H9 (cell line): ENCODE data around the gene TFB1M. TPM values are rescaled to one million over a fixed set of nuclear protein-coding genes. Genes with fewer than 3 reads are reported as not detected.

Source experiments
- DNase-seq: peaks from one replicate; pipeline ENCODE4 v3.0.0-alpha.2; 2017
- H2AFZ ChIP-seq: one replicate; pipeline ENCODE4 v1.6.1; 2013; ENCODE audit warnings: mild to moderate bottlenecking, low read length, control low read depth, moderate library complexity
- H2AK5ac ChIP-seq: 2 replicates; pipeline ENCODE4 v1.6.1; 2013; ENCODE audit warnings: low read length, control low read depth, mixed read lengths; ENCODE audit not compliant: insufficient read length
- H2BK120ac ChIP-seq: one replicate; pipeline ENCODE4 v1.6.1; 2013; ENCODE audit warnings: low read depth, mild to moderate bottlenecking, low read length, control low read depth, inconsistent platforms; ENCODE audit not compliant: poor library complexity, severe bottlenecking
- H2BK12ac ChIP-seq: 2 replicates; pipeline ENCODE4 v1.6.1; 2013; ENCODE audit warnings: low read length, control low read depth, mixed read lengths, low read depth; ENCODE audit not compliant: insufficient read length
- H2BK15ac ChIP-seq: 2 replicates; pipeline ENCODE4 v1.6.1; 2013; ENCODE audit warnings: low read depth, low read length, control low read depth
- H2BK20ac ChIP-seq: one replicate; pipeline ENCODE4 v1.6.1; 2013; ENCODE audit warnings: low read depth, mild to moderate bottlenecking, low read length, control low read depth, inconsistent platforms; ENCODE audit not compliant: poor library complexity, severe bottlenecking
- H2BK5ac ChIP-seq: 2 replicates; pipeline ENCODE4 v1.6.1; 2013; ENCODE audit warnings: low read length, control low read depth, mixed read lengths; ENCODE audit not compliant: insufficient read length
- H3K14ac ChIP-seq: 2 replicates; pipeline ENCODE4 v1.6.1; 2013; ENCODE audit warnings: low read length, control low read depth; ENCODE audit not compliant: insufficient read depth
- H3K18ac ChIP-seq: 2 replicates; pipeline ENCODE4 v1.6.1; 2013; ENCODE audit warnings: low read depth, mild to moderate bottlenecking, mixed read lengths, low read length, control low read depth; ENCODE audit not compliant: insufficient read length
- H3K23ac ChIP-seq: 2 replicates; pipeline ENCODE4 v1.6.1; 2013; ENCODE audit warnings: low read length, control low read depth, mixed read lengths, low read depth; ENCODE audit not compliant: insufficient read length
- H3K23me2 ChIP-seq: 2 replicates; pipeline ENCODE4 v1.6.1; 2013; ENCODE audit warnings: low read depth, mild to moderate bottlenecking, mixed read lengths, low read length, control low read depth; ENCODE audit not compliant: insufficient read length, poor library complexity, severe bottlenecking
- H3K27ac ChIP-seq: 2 replicates; pipeline ENCODE4 v1.5.1; 2013; ENCODE audit warnings: low read length, control low read depth, mixed read lengths, low read depth; ENCODE audit not compliant: insufficient read length
- H3K27me3 ChIP-seq: 2 replicates; pipeline ENCODE4 v1.6.1; 2013; ENCODE audit warnings: low read length, control low read depth, inconsistent platforms; ENCODE audit not compliant: insufficient read depth
- H3K4ac ChIP-seq: 2 replicates; pipeline ENCODE4 v1.6.1; 2013; ENCODE audit warnings: low read depth, mild to moderate bottlenecking, control low read depth, inconsistent platforms, low read length, moderate library complexity
- H3K4me1 ChIP-seq: 2 replicates; pipeline ENCODE4 v1.6.1; 2013; ENCODE audit warnings: low read length, control low read depth, inconsistent platforms; ENCODE audit not compliant: insufficient read depth
- H3K4me2 ChIP-seq: 2 replicates; pipeline ENCODE4 v1.6.1; 2013; ENCODE audit warnings: low read length, control low read depth, mixed read lengths; ENCODE audit not compliant: insufficient read length, insufficient read depth
- H3K56ac ChIP-seq: 2 replicates; pipeline ENCODE4 v1.6.1; 2013; ENCODE audit warnings: low read depth, mild to moderate bottlenecking, mixed read lengths, low read length, control low read depth; ENCODE audit not compliant: insufficient read length
- H3K79me1 ChIP-seq: 2 replicates; pipeline ENCODE4 v1.6.1; 2013; ENCODE audit warnings: low read depth, mild to moderate bottlenecking, moderate library complexity, low read length, control low read depth, inconsistent platforms; ENCODE audit not compliant: insufficient read depth, poor library complexity, severe bottlenecking
- H3K79me2 ChIP-seq: 2 replicates; pipeline ENCODE4 v1.6.1; 2013; ENCODE audit warnings: low read length, control low read depth, inconsistent platforms; ENCODE audit not compliant: insufficient read depth
- H3K9ac ChIP-seq: 2 replicates; pipeline ENCODE4 v1.6.1; 2013; ENCODE audit warnings: low read length, control low read depth, mixed read lengths; ENCODE audit not compliant: insufficient read length; ENCODE audit errors: extremely low read depth
- H3K9me3 ChIP-seq: one replicate; pipeline ENCODE4 v1.6.1; 2013; ENCODE audit warnings: low read depth, low read length, inconsistent platforms; ENCODE audit not compliant: control insufficient read depth
- H3T11ph ChIP-seq: one replicate; pipeline ENCODE4 v1.6.1; 2013; ENCODE audit warnings: mild to moderate bottlenecking, low read length, control low read depth, inconsistent platforms
- H4K20me1 ChIP-seq: one replicate; pipeline ENCODE4 v1.6.1; 2013; ENCODE audit not compliant: control insufficient read depth, insufficient read length, insufficient read depth
- H4K5ac ChIP-seq: 2 replicates; pipeline ENCODE4 v1.6.1; 2013; ENCODE audit warnings: low read depth, mild to moderate bottlenecking, mixed read lengths, low read length, control low read depth; ENCODE audit not compliant: insufficient read length
- H4K8ac ChIP-seq: replicated peaks from 2 replicates; pipeline ENCODE4 v1.6.1; 2013; ENCODE audit warnings: low read length, control low read depth, mixed read lengths, low read depth; ENCODE audit not compliant: insufficient read length
- H4K91ac ChIP-seq: 2 replicates; pipeline ENCODE4 v1.6.1; 2013; ENCODE audit warnings: low read depth, mild to moderate bottlenecking, moderate library complexity, mixed read lengths, low read length, control low read depth; ENCODE audit not compliant: insufficient read length
- H3K27ac Mint-ChIP-seq, 3 experiments: 2 replicates in 2 of 3; 3 replicates in 1 of 3; pipeline ENCODE4 v1.8.0; 2020 to 2021; ENCODE audit warnings: mixed read lengths in 3 of 3, mild to moderate bottlenecking in 1 of 3, moderate library complexity in 1 of 3
- H3K27me3 Mint-ChIP-seq: 2 replicates; pipeline ENCODE4 v1.8.0; 2021; ENCODE audit warnings: low read depth, mild to moderate bottlenecking, moderate library complexity, mixed read lengths
- H3K36me3 Mint-ChIP-seq, 3 experiments: 2 replicates in 2 of 3; 3 replicates in 1 of 3; pipeline ENCODE4 v1.8.0; 2020 to 2021; ENCODE audit warnings: low read depth in 3 of 3, mixed read lengths in 3 of 3; ENCODE audit not compliant: insufficient read depth in 1 of 3
- H3K4me1 Mint-ChIP-seq, 2 experiments: 2 replicates each; pipeline ENCODE4 v1.8.0; 2020; ENCODE audit warnings: mixed read lengths in 2 of 2
- H3K4me3 Mint-ChIP-seq, 2 experiments: 2 replicates in 1 of 2; 3 replicates in 1 of 2; pipeline ENCODE4 v1.8.0; 2020 to 2021; ENCODE audit warnings: mild to moderate bottlenecking in 2 of 2, mixed read lengths in 2 of 2, moderate library complexity in 1 of 2
- H3K9me3 Mint-ChIP-seq, 2 experiments: 2 replicates in 1 of 2; 3 replicates in 1 of 2; pipeline ENCODE4 v1.8.0; 2020; ENCODE audit warnings: mild to moderate bottlenecking in 2 of 2, mixed read lengths in 2 of 2, moderate library complexity in 1 of 2
- WGBS: extraction: QIAGEN DNeasy Blood & Tissue Kit; methylation state at CpG from one replicate; pipeline ENCODE4 v1.1.7; 2013; ENCODE audit warnings: missing lambda C conversion rate, low lambda C conversion rate, mixed read lengths; ENCODE audit not compliant: insufficient read length; ENCODE audit errors: extremely low coverage; 5-methylcytosine and 5-hydroxymethylcytosine counted together
- total RNA-seq: library from RNA; stranded (reverse); gene quantifications from 2 replicates; pipeline ENCODE4 v1.2.1, GENCODE V29; 2021
- TF ChIP-seq, protein P1 (sequence below): fragments of 200-600 bp; sonication (generic); conservative IDR thresholded peaks from 3 replicates; pipeline ENCODE4 v1.8.0; 2021; ENCODE audit warnings: antibody characterized with exemption, mild to moderate bottlenecking

Gene TFB1M
- total RNA-seq, 1 experiment from 2014 or later = 28.6 TPM

DNA sequence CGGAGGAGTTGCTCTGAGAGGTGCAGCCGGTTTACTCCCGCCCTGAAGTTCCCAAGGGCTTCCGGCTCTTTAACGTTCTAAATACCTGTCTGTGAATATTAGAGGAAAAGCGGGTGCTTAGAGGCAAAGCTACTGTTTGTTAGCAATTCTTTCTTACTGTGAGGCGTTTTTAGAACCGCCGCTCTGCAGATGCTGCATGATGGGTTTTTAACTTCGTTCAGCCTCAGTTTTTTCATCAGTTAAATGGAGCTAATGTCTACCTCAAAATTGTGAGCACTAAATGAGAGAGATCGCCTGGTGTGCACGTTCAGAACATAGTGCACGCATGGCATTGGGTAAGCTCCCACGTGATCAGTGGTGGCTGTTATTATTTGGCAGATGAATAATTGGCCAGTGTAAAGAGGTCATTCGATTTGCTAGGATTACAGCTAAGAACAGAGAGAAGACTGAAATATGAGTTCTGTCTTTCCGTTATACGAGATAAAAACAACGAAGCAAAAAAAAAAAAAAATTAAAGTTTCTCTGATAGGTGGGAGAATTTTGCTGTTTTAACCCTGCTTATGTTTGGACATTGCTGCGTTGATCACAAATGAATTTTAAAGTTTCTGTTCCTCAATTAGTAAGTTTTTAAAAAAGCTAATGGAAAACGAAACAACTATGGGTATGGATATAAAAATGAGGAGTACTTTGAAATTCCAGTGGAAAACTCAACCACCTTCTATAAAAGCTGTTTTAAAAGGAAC is 660 bp upstream of the TFB1M start:
- Histone ChIP-seq H4K5ac (no peak overlapping the region), H3K79me1 (no peaks in the 10 kb centered on the region), H4K91ac (no peak overlapping the region), H3K4me2 (peak overlapping the region; percentile 93), H2AK5ac (no peak overlapping the region), H3K4ac (no peak overlapping the region), H4K20me1 (no peaks in the 10 kb centered on the region), H3K56ac (no peak overlapping the region), H3K27ac (peak overlapping the region; percentile 46), H2BK120ac (no peak overlapping the region), H3K23ac (no peak overlapping the region), H2BK15ac (no peak overlapping the region), H3K14ac (no peak overlapping the region), H3K18ac (peak overlapping the region; percentile 7), H2BK12ac (no peak overlapping the region), H4K8ac (no peak overlapping the region), H2BK20ac (no peak overlapping the region), H2AFZ (peak overlapping the region; percentile 60), H2BK5ac (no peak overlapping the region), H3K27me3 (no peaks in the 10 kb centered on the region), H3K23me2 (peaks cover 2% of the 10 kb centered on the region), H3K9me3 (no peaks in the 10 kb centered on the region), H3K4me1 (no peaks in the 10 kb centered on the region; the same call in 1 of the 2 replicates), H3K79me2 (no peaks in the 10 kb centered on the region), H3T11ph (no peak overlapping the region), H3K9ac (peak overlapping the region; percentile 72)
- Mint-ChIP-seq H3K4me3 (peak overlapping the region; percentile 97), H3K27ac (peak overlapping the region; percentile 44 to 99 (median 92); a peak in 6 of 7 replicates), H3K36me3 (peaks cover 6 to 25% (median 22%) of the 10 kb centered on the region in 3 experiments), H3K9me3 (no peaks in the 10 kb centered on the region), H3K27me3 (no peaks in the 10 kb centered on the region), H3K4me1 (peaks cover 15% of the 10 kb centered on the region in 2 experiments)
- TF ChIP-seq, protein P1, sequence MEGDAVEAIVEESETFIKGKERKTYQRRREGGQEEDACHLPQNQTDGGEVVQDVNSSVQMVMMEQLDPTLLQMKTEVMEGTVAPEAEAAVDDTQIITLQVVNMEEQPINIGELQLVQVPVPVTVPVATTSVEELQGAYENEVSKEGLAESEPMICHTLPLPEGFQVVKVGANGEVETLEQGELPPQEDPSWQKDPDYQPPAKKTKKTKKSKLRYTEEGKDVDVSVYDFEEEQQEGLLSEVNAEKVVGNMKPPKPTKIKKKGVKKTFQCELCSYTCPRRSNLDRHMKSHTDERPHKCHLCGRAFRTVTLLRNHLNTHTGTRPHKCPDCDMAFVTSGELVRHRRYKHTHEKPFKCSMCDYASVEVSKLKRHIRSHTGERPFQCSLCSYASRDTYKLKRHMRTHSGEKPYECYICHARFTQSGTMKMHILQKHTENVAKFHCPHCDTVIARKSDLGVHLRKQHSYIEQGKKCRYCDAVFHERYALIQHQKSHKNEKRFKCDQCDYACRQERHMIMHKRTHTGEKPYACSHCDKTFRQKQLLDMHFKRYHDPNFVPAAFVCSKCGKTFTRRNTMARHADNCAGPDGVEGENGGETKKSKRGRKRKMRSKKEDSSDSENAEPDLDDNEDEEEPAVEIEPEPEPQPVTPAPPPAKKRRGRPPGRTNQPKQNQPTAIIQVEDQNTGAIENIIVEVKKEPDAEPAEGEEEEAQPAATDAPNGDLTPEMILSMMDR = no peak
- WGBS = no CpG with 5 or more reads among the region's 20 CpGs
- DNase-seq = no peak
